Measurements from ENCODE around the gene ARHGAP6. TPM values are rescaled to one million over a fixed set of nuclear protein-coding genes. Genes with fewer than 3 reads are reported as not detected.

ARHGAP6 gene
- total and polyA plus RNA-seq, 2 of the 4 experiments (the other 2 are of a cell fraction), result 1.4 to 1.8 TPM

DNA sequence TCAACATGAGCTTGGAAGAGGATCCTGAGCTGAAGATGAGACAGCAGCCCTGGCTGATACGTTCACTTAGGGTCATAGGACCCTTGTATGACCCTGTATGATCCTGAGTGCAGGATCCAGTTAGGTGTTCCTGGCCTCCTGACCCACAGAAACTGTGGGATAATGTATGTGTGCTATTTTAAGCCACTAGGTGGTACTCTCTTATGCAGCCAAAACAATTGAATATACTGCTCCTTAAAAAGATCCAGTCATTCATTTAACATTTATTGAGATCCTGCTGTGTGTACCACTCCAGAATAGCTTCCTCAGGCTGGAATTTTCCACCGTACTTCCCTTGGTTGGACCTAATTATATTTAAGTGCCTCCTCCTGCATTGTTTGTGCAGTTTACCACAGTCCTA, 205.4 kb downstream of the ARHGAP6 start:
- Histone ChIP-seq H4K8ac (ENCODE audit: low read depth in 2 of 2, low read length in 2 of 2) (no peak overlapping the region), H2BK20ac (ENCODE audit: low read depth, low read length) (no peak overlapping the region), H4K5ac (ENCODE audit: low read depth, low read length) (no peak overlapping the region), H3K27ac (ENCODE audit: insufficient read depth, low read length) (no peak overlapping the region), H3K9me1 (ENCODE audit: insufficient read depth, low read length) (peaks cover 10% of the 10 kb centered on the region; the same call in 1 of the 2 replicates), H3K4me3 (ENCODE audit: insufficient read depth, low read depth, low read length) (no peak overlapping the region), H3K4me2 (ENCODE audit: low read depth, low read length) (no peak overlapping the region), H2BK5ac (ENCODE audit: low read depth, low read length, poor library complexity, severe bottlenecking) (no peak overlapping the region), H3K56ac (ENCODE audit: extremely low read depth, insufficient read depth, low read length) (no peak overlapping the region), H3K4ac (ENCODE audit: low read depth, low read length) (peak overlapping the region; percentile 29; the same call in 1 of the 2 replicates), H3K4me1 (ENCODE audit: control insufficient read depth, insufficient read depth, low read length) (peaks cover 2% of the 10 kb centered on the region; the same call in 1 of the 2 replicates), H3K18ac (ENCODE audit: low read depth, low read length) (peak overlapping the region; percentile 23; the same call in 1 of the 2 replicates), H2AFZ (replicated peaks; ENCODE audit: low read length, poor library complexity) (no peak overlapping the region), H3K36me3 (ENCODE audit: control insufficient read depth, insufficient read depth, low read length) (no peaks in the 10 kb centered on the region), H4K20me1 (ENCODE audit: insufficient read depth, low read length) (no peaks in the 10 kb centered on the region), H3K14ac (replicated peaks; ENCODE audit: low read depth, low read length) (no peak overlapping the region), H2BK15ac (ENCODE audit: low read depth, low read length) (no peak overlapping the region), H3K27me3 (ENCODE audit: control insufficient read depth, insufficient read depth, low read length) (no peaks in the 10 kb centered on the region), H3K79me1 (ENCODE audit: low read depth in 1 of 2, low read length in 2 of 2) (no peaks in the 10 kb centered on the region), H3K9me3 (ENCODE audit: control insufficient read depth, insufficient read depth, low read length) (no peaks in the 10 kb centered on the region), H2AK5ac (ENCODE audit: low read depth, low read length) (no peak overlapping the region), H2BK120ac (ENCODE audit: low read depth, low read length) (no peak overlapping the region), H3K9ac (ENCODE audit: low read depth, low read length) (no peak overlapping the region), H2AK9ac (replicated peaks; ENCODE audit: low read depth, low read length, poor library complexity) (no peak overlapping the region), H3K23ac (ENCODE audit: low read depth, low read length) (no peak overlapping the region), H4K91ac (ENCODE audit: insufficient read depth, low read depth, low read length) (no peak overlapping the region)
- BruUV-seq (replicated peaks), result no TSS peak
- no peak for ATAC-seq (ENCODE audit: low read depth)
- intact Hi-C loops (cut with micrococcal nuclease) (loop anchor here (1.0 to 5.0 kb wide), 3 partner anchors 38 to 70 kb away; no protein-coding TSS in a partner anchor), in situ Hi-C loops (cut with MboI; ENCODE audit: low sequenced_read_pairs) (no loop called here), dilution Hi-C loops (cut with HindIII; ENCODE audit: low sequenced_read_pairs, unreplicated experiment) (no loop called here)
- POLR2A ChIA-PET (ENCODE audit: unreplicated experiment), result no interaction called here
- no peak for DNase-seq
- CTCF ChIA-PET, result no interaction called here
- TF ChIP-seq FOS (IDR thresholded peaks at IDR 0.05; ENCODE audit: low read depth, low read length), result no peak
- WGBS, 2 experiments (ENCODE audit: extremely low coverage in 2 of 2, insufficient read length in 1 of 2), result no CpG with 5 or more reads among the region's 2 CpGs
